GM18519 (cell line): Measurements from ENCODE around the gene RAD51B.

Experiments used
- ATAC-seq: cut with Tn5 transposase; IDR thresholded peaks from one replicate; pipeline ENCODE4 v1.9.1; 2021; ENCODE audit warnings: mild to moderate bottlenecking, moderate library complexity; ENCODE audit not compliant: unreplicated experiment, low FRiP score

Gene RAD51B

DNA sequence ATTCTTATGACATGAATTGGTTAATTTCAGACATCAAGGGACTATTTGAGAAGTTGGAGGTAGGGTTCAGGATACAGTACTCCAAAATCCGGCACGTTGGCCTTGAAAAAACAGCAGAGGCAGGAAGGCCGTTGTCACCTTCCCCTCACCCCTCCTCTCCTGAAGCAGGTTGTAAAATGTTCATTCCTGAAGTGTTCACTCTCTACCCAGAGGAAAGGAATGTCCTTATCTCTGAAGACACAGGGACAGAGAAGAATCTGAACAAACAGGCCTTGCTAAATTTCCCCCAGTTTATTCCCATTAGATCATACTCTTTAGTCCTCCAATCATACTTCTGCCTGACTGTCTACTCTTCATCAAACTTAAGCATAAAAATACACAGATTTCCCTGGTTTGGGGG is 659.7 kb downstream of the RAD51B start:
- ATAC-seq = no peak

DNA sequence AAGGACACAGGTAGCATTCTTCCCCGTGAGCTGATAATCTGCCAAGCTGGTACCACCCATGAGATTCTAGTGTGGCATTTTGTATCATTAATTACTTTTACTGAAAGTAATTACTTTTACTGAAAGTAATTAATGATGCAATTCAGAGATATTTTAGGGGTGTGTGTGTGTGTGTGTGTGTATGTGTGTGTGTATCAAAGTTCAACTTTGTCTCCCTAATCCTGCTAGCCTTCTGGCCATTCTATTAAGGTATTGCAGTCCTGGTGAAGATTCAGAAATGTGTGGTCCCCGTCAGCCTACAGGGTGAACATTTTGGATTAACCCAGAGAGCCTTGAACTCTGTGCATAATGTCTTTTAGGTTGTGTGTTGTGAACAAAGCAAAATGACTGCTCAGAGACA is 662.4 kb downstream of the RAD51B start:
- no peak for ATAC-seq

DNA sequence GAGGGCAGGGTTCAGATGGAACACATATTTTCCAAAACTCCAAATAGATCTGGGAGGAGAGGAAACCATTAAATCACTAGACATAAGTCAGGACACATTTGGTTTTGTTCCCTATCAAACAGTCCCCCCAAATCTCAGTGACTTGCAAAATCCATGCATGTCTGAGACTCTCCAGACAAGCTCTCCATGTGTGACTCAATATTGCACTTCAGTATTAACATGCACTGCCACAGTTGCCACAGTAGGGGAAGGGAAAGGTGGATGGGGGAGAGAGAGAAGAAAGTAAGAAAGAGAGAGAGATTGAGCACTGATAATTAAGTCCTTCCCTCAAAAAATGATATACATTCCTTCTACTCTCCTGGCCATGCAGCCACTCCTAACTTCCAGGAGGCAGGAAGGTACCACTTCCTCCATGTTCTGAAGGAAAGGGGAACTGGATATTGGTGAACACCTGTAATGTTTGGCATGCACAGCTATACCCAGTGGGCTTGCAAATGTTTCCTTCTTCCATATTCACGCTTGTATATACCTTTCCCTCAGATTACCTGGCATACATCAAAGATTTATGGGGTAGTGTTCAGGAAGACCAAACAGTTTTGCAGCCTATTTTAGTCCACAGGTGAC is 663.3 kb downstream of the RAD51B start:
- no peak for ATAC-seq

DNA sequence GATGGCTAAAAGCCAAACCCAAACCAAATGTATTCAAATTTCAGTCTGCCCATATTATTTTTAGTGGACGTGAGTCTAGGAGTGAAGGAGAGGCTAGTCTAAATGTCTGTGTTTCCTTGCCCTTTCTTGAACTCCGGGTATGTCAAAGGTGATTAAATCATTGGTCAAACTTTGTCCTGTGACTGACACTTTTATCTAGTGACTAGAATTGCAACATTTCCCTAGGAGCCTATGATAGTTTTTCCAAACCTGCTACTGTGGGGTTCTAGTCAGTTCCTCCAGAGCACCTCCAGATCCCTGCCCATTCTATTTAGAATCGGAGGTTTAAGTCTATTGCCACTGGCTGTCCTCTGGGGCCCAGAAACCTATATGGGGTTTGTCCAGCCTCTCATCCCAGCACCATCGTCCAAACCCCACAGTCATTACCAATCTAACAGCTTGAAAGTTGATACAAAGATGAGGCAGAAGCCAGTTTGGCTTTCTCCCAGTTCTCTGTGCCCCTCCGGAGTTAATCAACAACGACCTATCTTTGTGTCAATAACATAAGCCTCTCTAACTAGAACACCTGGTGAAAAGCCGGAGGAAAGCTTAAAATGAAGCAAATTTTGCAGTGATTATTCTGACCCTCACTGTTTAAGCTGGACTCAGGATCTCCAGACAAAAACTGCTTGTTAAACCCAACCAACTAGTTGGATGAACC is 666.6 kb downstream of the RAD51B start:
- ATAC-seq = no peak

DNA sequence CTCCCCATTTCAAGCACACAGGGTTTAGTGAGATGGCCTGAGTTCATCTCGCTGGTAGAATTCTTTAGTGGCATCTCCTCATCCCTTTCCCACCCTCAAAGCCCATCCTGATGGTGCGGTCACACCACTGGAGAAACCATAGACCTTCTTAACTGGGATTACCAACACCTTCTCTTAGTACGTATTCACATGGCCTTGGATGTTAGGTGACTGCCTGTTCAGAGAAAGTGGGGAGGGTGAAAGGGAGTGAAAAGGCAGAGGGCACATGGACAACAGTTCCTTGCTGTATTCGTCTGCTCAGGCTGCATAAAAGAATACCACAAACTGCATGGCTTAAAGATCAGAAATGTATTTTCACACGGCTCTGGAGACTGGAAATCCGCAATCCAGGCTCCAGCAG is 667.2 kb downstream of the RAD51B start:
- no peak for ATAC-seq

DNA sequence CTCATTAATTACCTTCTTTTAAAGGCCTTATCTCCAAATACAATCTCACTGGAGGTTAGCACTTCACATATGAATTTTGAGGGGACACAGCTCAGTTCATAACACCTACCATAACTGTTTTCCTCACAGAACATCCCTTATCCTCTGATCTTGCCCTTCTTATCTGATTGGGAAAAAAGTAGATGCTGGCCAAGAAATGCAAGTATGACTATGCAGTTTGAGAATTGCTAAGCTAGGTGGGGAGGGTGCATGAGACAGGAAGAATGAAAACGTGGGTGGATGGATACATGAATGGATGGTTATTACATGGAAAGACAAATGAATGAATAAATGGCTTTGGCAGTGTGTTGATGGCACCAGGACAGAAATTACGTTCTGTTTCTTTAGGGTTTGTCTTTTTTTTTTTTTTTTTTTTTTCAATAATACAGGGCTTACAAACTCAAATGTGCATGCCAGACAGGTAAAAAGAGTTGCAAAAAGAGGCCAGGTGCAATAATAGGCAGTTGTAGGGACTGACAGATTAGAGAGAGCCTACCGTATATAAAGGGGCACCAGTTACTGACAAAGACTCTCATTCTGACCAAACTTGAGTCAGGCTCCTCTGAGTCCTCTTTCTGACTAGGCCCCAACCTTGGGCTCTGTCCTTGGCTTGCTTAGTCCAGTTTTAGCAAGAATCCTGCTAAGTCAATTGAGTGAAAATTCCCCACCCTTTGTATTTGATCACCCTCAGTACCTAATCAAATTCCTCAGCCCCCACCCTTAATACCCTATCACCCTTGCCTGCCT is 668.4 kb downstream of the RAD51B start:
- no peak for ATAC-seq

DNA sequence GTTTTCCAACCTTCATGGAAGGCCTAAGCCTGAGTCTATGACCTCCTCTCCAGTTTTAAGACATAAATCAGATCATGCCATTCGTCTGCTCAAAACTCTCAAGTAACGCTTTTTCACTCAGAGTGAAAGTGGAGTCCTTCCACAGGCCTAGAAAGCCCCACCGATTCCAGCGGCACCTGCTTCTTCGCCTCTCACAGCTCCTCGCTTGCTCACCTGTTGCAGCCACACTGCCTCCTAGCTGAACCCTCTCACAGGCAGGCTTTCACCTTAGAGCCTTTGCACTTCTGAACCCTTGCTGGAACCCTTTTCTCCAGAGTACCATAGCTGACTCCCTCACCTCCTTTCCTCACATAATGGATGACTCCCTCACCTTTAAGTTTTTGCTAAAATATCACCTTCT is 672.2 kb downstream of the RAD51B start:
- ATAC-seq = no peak

DNA sequence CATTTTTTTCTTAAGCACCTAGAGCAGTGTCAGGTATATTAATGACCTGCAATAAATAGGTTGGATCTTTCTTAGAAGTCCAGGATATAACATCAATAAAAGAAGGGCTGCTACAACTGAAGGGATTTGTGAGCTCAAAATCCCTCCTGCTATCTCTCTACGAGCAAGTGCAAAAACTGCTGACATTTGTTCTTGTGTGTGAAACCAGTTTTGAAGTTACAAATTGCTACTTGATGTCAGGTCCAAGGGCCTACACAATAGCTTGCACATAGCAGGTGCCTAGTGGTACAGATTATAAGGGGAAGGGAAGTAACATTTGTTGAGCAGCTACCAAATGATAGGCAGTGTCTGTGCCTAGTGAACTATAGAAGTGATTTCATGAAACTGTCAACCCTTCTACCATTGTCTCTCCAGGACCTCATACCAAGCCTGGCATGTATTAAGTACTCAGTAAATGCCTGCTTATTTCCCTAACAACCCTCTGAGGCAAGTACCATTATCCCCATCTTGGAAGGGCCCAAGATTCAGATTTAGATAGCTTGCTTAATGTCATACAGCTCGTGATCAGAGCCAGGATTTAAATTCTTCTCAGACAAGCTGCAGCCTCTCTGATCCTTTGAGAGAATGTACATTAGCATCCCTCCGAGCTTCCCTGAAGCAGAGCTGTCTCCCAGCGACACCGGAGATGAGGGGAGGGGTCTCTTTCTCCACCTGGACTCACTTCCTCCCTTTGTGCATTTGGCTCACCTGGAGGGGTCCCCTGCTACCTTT is 673.0 kb downstream of the RAD51B start:
- ATAC-seq = no peak

DNA sequence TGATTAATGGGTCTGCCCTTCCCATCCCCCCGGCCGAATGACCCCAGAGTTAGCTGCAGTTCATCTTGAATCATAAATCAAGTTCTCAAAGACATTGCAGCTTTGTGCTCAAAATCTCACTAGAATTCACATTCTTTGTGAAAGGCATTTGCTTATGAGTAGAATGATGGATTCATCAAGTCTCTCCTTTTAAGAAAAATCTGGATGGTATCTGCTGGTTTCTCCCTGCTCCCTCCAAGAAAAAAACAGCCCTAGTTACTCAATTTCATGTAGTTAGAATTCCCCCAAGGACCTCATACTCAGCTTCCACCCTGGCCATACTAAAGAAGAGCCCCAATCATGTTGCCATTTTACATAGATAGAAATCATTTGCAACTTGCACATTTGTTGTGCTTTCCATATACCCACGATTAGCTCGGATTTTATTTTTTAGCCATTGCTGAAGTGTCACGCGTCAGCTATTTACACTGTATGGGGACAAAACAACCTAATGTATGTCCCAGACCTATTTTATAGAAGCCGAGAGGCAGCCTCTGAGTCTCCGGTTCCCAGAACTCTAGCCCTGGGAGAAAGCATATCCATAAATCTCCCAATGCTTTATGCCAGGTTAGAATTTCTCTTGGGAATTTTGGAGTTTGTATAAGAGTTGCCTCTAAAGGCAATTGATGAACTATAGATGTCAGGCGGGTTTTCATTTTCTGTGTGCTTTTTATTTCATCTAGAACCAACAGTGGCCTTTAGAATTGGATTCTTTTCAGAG is 673.8 kb downstream of the RAD51B start:
- no peak for ATAC-seq

DNA sequence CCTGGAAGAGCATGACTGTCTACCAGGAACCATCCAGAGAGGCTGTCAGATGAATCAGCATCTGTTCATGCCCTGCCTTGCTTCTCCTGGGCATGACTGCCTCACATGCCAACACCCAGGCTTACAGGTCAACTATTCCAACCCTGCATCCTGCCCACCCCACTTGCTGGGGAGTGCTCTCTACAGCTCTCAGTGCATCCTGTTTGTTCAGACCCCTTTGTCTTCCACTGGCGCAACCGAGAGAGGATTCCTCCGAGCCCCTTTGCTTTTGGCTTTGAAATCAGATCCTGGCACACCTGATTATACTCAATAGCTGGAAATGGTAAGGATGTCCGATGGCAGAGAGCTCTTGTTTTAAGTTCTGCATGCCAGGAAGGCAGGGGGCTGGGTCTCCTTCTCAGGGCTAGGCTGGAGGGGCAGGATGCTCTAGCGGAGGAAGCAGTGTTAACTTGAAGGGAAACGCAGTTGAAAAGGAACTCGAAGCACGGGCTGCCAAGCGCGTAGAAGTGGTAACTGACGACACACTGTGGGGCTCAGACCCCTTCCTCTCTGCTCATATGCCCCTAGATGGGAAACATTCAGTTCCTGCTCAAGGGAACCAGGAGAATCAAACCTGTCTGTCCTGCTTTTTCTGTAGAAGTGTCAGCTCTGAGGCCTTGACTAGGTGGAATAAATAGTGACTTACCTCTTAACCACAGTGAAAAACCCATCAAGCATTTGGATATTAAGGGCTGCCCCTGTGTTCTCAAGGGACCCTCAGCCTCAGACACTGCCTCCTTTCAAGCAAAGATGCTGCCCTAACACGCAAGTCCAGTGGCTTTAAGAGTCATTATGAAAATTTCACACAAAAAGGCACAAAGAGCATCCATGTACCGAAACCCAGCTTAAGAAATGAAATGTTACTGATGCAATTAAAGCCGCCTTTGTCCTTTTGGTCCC is 675.8 kb downstream of the RAD51B start:
- no peak for ATAC-seq

DNA sequence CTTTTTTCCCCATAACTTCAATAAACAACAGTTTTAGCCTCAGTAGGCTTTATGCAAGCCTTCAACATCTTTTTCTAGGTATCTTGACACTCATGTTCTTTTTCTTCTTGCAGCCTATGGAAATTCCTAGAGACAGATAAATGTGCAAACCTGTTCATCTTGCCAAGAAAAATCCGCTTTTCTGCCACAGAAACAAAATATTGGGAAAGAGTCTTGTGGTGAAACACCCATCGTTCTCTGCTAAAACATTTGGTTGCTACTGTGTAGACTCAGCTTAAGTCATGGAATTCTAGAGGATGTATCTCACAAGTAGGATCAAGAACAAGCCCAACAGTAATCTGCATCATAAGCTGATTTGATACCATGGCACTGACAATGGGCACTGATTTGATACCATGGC is 677.4 kb downstream of the RAD51B start:
- no peak for ATAC-seq

DNA sequence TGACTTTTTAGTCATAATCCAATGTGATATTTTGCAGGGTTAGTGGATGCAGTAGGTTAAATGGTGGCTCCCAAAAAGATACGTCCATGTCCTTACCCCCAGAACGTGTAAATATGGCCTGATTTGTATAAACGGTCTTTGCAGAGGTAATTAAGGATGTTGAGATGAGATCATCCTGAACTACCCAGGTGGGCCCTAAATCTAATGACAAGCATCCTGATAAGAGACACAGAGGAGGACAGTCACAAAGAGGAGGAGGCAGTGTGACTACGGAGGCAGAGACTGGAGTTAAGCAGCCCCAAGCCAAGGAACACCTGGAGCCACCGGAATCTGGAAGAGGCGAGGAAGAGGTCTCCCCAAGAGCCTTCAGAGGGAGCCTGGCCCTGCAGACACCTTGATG is 679.9 kb downstream of the RAD51B start:
- no peak for ATAC-seq

DNA sequence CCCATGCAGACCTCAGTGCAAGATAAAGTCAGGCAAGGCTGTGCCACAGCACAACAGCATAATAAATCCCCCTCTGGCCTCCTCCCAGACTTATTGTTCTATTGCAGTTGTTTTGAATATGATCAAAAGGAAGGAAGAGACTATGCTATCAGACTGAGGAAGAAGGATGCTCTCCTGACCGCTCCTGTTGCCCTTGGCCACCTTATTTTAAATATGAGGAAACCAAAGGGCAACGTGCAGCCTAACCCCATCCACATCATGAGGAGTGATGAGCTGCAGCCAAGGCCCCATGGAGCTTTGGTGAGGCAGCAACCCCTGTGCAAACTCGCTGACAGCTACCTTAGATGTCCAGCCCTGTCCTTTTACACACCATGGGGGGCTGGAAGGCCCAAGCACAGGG is 681.6 kb downstream of the RAD51B start:
- no peak for ATAC-seq

DNA sequence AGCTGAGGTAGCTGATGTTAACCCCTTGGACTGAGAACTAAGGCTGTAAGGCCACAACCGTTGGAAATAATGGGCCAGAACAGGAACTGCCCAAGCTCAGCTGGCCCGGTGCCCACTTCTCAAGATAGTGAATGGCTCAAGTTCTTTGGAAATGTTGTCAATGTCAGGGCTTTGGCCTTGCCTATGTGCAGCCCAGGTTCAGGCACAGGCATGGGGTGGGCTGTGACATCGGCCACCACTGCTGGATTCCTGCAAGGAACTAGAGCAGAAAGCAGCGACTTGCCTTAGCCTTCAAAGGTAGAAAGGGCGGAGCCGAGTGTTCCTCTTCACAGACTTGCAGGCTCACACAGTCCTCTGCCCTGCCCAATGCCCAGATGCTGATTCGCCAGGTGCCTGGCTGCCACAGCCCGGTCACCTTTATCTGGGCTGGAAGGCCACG is 682.1 kb downstream of the RAD51B start:
- ATAC-seq = no peak

DNA sequence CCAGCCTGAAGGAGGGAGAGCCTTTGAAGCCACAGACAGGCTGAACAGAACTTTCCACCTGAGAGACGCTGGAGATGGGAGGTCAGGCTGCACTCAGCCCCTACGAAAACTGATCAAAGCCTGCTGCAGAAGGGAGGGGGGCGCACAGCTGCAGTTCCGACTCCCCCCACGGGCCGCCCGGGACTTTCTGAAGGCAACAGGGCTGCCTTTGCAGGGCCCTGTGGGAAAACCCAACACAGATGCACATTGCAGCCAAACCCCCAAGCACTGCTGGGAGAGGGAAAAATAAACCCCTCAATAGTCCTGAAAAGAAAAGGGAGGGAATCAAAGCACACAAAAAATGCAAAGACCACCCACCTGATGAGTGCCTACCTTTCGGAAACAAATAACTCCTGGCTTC is 682.7 kb downstream of the RAD51B start:
- no peak for ATAC-seq

DNA sequence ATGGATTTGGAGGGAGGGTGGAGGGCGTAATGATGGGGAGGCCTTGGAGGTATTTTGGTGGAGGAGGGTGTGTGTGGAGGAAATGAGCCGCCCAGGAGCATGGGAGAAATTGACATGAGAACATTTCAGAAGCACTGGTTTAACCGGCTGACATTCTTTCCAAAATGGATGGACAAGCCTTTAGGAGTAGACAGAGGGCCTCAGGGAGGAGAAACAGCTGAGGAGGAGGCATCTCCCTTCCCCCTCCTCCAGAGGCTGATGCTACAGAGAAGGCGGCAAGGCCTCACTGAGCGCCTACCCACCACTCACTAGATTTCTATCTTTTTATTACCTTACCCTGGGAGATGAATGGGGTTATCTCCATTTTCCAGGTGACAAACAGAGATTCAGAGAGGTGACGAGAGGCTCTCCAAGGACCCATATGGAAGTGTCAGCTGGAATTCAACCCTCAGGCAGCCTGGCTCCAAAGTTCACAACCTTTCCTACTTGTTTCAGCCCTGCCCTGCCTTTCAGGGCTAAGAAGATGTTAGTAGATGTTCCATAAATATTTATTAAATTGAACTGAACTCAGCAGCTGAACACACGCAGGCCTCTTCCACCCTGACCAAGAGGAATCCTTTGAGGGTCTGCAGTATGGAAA is 683.7 kb downstream of the RAD51B start:
- ATAC-seq = no peak

DNA sequence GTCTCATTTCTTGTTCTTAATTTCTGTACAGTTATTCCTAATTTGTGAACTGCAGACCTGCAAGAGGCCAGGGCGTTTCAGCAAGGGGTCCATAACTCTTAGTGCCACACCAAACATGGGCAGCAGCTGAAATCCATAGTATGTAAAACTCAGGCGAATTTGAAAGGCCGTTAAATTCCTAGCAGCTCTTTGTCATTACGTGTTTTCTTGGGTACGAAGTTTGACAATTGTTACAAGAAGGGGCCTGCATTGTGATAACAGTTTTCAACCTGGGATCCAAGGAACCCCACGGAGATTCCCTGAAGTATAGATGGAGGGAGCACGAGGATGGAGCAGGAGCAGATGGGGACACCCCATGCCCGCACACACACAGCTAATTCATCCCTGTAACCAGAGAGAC is 685.3 kb downstream of the RAD51B start:
- no peak for ATAC-seq

DNA sequence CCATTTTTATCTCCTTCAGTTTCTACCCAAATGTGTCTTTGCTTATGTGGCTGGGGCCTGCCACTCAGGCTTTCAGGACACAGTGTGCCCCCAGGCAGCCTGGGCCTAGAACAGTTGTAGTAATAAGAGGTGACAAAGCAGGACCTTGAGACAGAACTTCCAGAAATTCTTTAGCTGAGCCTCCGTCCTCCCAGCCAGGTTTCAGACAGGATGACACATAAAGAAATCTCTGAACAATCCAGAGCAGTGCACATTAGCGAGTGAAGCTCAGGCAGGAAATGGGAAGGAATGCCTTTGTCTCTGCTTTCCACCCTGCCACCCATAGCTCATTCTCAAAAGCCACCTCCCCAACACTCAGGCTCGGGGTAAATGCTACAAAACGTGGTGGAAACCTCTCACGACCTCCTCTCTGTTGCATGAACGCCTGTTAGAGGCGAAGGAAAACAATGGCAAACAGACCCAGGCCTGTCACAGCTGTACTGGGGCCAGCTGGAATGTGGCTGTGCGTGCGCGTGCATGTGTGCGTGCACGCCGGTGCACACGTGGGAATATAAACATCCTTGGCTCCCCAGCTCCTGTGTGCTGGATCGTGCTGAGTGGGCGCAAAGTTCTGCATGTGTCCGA is 686.6 kb downstream of the RAD51B start:
- ATAC-seq = no peak
